H1 (cell line): ENCODE results near the gene OTUD3. TPM values are rescaled to one million over a fixed set of nuclear protein-coding genes. Genes with fewer than 3 reads are reported as not detected.

Experiments used
- CTCF ChIA-PET: fragments of 300-600 bp; sonication (Branson Sonifier 250); formaldehyde crosslinking; loops from one replicate; lab custom pipeline; 2021; ENCODE audit not compliant: partially characterized antibody; lab: Charles Lee
- POLR2A ChIA-PET: fragments of 300-600 bp; sonication (Branson Sonifier 250); formaldehyde crosslinking; loops from one replicate; lab custom pipeline; 2021; ENCODE audit warnings: inconsistent platforms; ENCODE audit not compliant: partially characterized antibody; lab: Charles Lee
- DNase-seq, 2 experiments: peaks; one replicate each; pipeline versions ENCODE4 v3.0.0 to v3.0.0-alpha.2; 2010 to 2022; ENCODE audit warnings: low spot score in 2 of 2, low read depth in 1 of 2, mixed read lengths in 1 of 2
- FAIRE-seq: peaks from 2 replicates; lab custom pipeline; 2011; peaks lifted over from hg19 to GRCh38; lab: Jason Lieb, UNC
- H2AFZ ChIP-seq: 2 replicates; pipeline ENCODE4 v1.8.1; 2012; ENCODE audit warnings: low read length, inconsistent platforms
- H2AK5ac ChIP-seq: 2 replicates; pipeline ENCODE4 v1.6.1; 2013; ENCODE audit warnings: low read depth, low read length
- H2BK120ac ChIP-seq: replicated peaks from 2 replicates; pipeline ENCODE3; 2013; ENCODE audit warnings: low read depth, low read length, inconsistent platforms
- H2BK12ac ChIP-seq: 2 replicates; pipeline ENCODE4 v1.6.1; 2013; ENCODE audit warnings: low read depth, low read length
- H2BK15ac ChIP-seq: 2 replicates; pipeline ENCODE4 v1.6.1; 2013; ENCODE audit warnings: low read length
- H2BK20ac ChIP-seq: 2 replicates; pipeline ENCODE4 v1.6.1; 2013; ENCODE audit warnings: low read length
- H2BK5ac ChIP-seq: 2 replicates; pipeline ENCODE4 v1.6.1; 2013; ENCODE audit warnings: low read depth, low read length
- H3K14ac ChIP-seq: 2 replicates; pipeline ENCODE4 v1.6.1; 2013; ENCODE audit warnings: inconsistent platforms; ENCODE audit not compliant: insufficient read length
- H3K18ac ChIP-seq: 2 replicates; pipeline ENCODE4 v1.6.1; 2013; ENCODE audit warnings: low read length; ENCODE audit errors: extremely low read depth
- H3K23ac ChIP-seq: 2 replicates; pipeline ENCODE4 v1.6.1; 2013; ENCODE audit warnings: inconsistent platforms; ENCODE audit not compliant: insufficient read length
- H3K23me2 ChIP-seq: 2 replicates; pipeline ENCODE4 v1.6.1; 2013; ENCODE audit warnings: low read depth, low read length
- H3K27ac ChIP-seq: 2 replicates; pipeline ENCODE4 v1.6.1; 2011; ENCODE audit warnings: low read depth, low read length, inconsistent platforms
- H3K27me3 ChIP-seq, 4 experiments: replicated peaks in 1 of 4; 1 replicate in 1 of 4; 2 replicates in 3 of 4; pipeline versions ENCODE4 v1.6.1 to v1.8.1; 2011 to 2013; ENCODE audit warnings: low read length in 3 of 4, mild to moderate bottlenecking in 3 of 4, inconsistent platforms in 2 of 4, mixed read lengths in 2 of 4, moderate library complexity in 1 of 4; ENCODE audit not compliant: control insufficient read depth in 3 of 4, insufficient read depth in 3 of 4; ENCODE audit errors: extremely low read depth in 1 of 4
- H3K36me3 ChIP-seq, 4 experiments: 2 replicates each; pipeline versions ENCODE4 v1.6.1 to v1.8.1; 2011 to 2013; ENCODE audit warnings: mild to moderate bottlenecking in 4 of 4, low read length in 3 of 4, moderate library complexity in 2 of 4, control low read depth in 1 of 4, inconsistent platforms in 1 of 4; ENCODE audit not compliant: insufficient read depth in 4 of 4, control insufficient read depth in 2 of 4
- H3K4ac ChIP-seq: replicated peaks from 2 replicates; pipeline ENCODE3; 2013; ENCODE audit warnings: low read length, low read depth, mixed read lengths, inconsistent platforms; ENCODE audit not compliant: insufficient read length
- H3K4me1 ChIP-seq, 4 experiments: replicated peaks in 1 of 4; 1 replicate in 1 of 4; 2 replicates in 3 of 4; pipeline versions ENCODE4 v1.6.1 to v1.8.1; 2011 to 2013; ENCODE audit warnings: low read length in 3 of 4, inconsistent platforms in 2 of 4, mixed read lengths in 1 of 4; ENCODE audit not compliant: insufficient read depth in 4 of 4, control insufficient read depth in 3 of 4
- H3K4me2 ChIP-seq, 2 experiments: 2 replicates each; pipeline versions ENCODE4 v1.6.1 to v1.8.1; 2011 to 2013; ENCODE audit warnings: low read depth in 2 of 2, low read length in 2 of 2, control low read depth in 1 of 2, inconsistent platforms in 1 of 2, mild to moderate bottlenecking in 1 of 2; ENCODE audit not compliant: insufficient read depth in 1 of 2
- H3K4me3 ChIP-seq, 4 experiments: fragments of 200-600, 300-600 bp in 1 of 4; sonication (generic), shearing (Covaris generic), sonication (Bioruptor Twin) in 1 of 4; 2 replicates each; pipeline versions ENCODE4 v1.5.1 to v1.8.1; 2011 to 2016; ENCODE audit warnings: low read length in 4 of 4, low read depth in 3 of 4, control low read depth in 2 of 4, inconsistent platforms in 2 of 4, mild to moderate bottlenecking in 2 of 4, mixed read lengths in 1 of 4, moderate library complexity in 1 of 4; ENCODE audit not compliant: insufficient read depth in 2 of 4; ENCODE audit errors: extremely low read depth in 1 of 4
- H3K56ac ChIP-seq: replicated peaks from 2 replicates; pipeline ENCODE3; 2013; ENCODE audit warnings: low read depth, mild to moderate bottlenecking, mixed read lengths, low read length, inconsistent platforms; ENCODE audit not compliant: insufficient read length
- H3K79me1 ChIP-seq: 2 replicates; pipeline ENCODE4 v1.6.1; 2013; ENCODE audit warnings: low read depth, low read length, control low read depth
- H3K79me2 ChIP-seq, 2 experiments: 2 replicates each; pipeline versions ENCODE4 v1.6.1 to v1.8.1; 2012 to 2013; ENCODE audit warnings: low read length in 2 of 2, mild to moderate bottlenecking in 2 of 2, inconsistent platforms in 1 of 2; ENCODE audit not compliant: insufficient read depth in 2 of 2, control insufficient read depth in 1 of 2
- H3K9ac ChIP-seq, 4 experiments: replicated peaks in 1 of 4; 1 replicate in 1 of 4; 2 replicates in 3 of 4; pipeline versions ENCODE4 v1.6.1 to v1.8.1; 2011 to 2013; ENCODE audit warnings: low read depth in 3 of 4, low read length in 3 of 4, control low read depth in 2 of 4, mild to moderate bottlenecking in 2 of 4, moderate library complexity in 2 of 4, inconsistent platforms in 1 of 4; ENCODE audit errors: extremely low read depth in 1 of 4
- H3K9me3 ChIP-seq, 2 experiments: 2 replicates each; pipeline versions ENCODE4 v1.6.1 to v1.8.1; 2012 to 2013; ENCODE audit warnings: mild to moderate bottlenecking in 2 of 2, moderate library complexity in 2 of 2, control low read depth in 1 of 2, inconsistent platforms in 1 of 2, low read depth in 1 of 2, low read length in 1 of 2, mixed read lengths in 1 of 2; ENCODE audit not compliant: insufficient read depth in 2 of 2
- H4K20me1 ChIP-seq, 2 experiments: replicated peaks in 1 of 2; 2 replicates each; pipeline versions ENCODE3 to v1.8.1; 2011 to 2013; ENCODE audit warnings: inconsistent platforms in 2 of 2, low read length in 2 of 2, mild to moderate bottlenecking in 1 of 2; ENCODE audit not compliant: insufficient read depth in 2 of 2, control insufficient read depth in 1 of 2
- H4K5ac ChIP-seq: 2 replicates; pipeline ENCODE4 v1.6.1; 2013; ENCODE audit warnings: low read length, low read depth, mixed read lengths, inconsistent platforms; ENCODE audit not compliant: insufficient read length
- H4K8ac ChIP-seq: 2 replicates; pipeline ENCODE4 v1.8.0; 2013; ENCODE audit warnings: mild to moderate bottlenecking, moderate library complexity, low read length, inconsistent platforms; ENCODE audit not compliant: insufficient read depth; ENCODE audit errors: extremely low read depth
- H4K91ac ChIP-seq: replicated peaks from 2 replicates; pipeline ENCODE3; 2013; ENCODE audit warnings: low read length, mixed read lengths, inconsistent platforms; ENCODE audit not compliant: insufficient read length
- EGR1 ChIP-seq: IDR thresholded peaks from 2 replicates; pipeline ENCODE4 v1.6.1; 2011; ENCODE audit warnings: low read depth, low read length, borderline replicate concordance
- EP300 ChIP-seq, 2 experiments: IDR thresholded peaks; 1 replicate in 1 of 2; 2 replicates in 1 of 2; pipeline ENCODE4 v1.6.1; 2011 to 2012; ENCODE audit warnings: low read depth in 2 of 2, low read length in 2 of 2, mild to moderate bottlenecking in 2 of 2, borderline replicate concordance in 1 of 2, inconsistent platforms in 1 of 2, moderate library complexity in 1 of 2
- SUZ12 ChIP-seq: fragments of 200-600 bp; sonication (generic); IDR thresholded peaks from 2 replicates; pipeline ENCODE4 v1.6.1; 2012; ENCODE audit warnings: mild to moderate bottlenecking, inconsistent platforms, low read length, moderate library complexity, mixed read lengths
- WGBS, 2 experiments: shearing (Covaris generic) in 1 of 2; methylation state at CpG; one replicate each; pipeline versions ENCODE4 v1.1.6 to v1.1.7; 2013 to 2015; ENCODE audit warnings: low lambda C conversion rate in 2 of 2, mixed read lengths in 2 of 2, inconsistent platforms in 1 of 2, low coverage in 1 of 2, missing lambda C conversion rate in 1 of 2; ENCODE audit not compliant: insufficient replicate concordance in 2 of 2, insufficient coverage in 1 of 2, insufficient read length in 1 of 2; ENCODE audit errors: extremely low coverage in 1 of 2, missing lambda C conversion rate in 1 of 2; 5-methylcytosine and 5-hydroxymethylcytosine counted together
- polyA plus RNA-seq, 7 experiments: library from polyadenylated mRNA; depleted of rRNA in 3 of 7; stranded (reverse) in 5 of 7; unstranded in 2 of 7; fragments of >200 nt in 5 of 7; fragments of 200-250 nt in 2 of 7; gene quantifications; 1 replicate in 5 of 7; 2 replicates in 1 of 7; 4 replicates in 1 of 7; pipeline versions ENCODE4 v1.2.1 to v1.2.3, GENCODE V29; 2011 to 2013; ENCODE audit warnings: missing spikeins in 2 of 7, mixed read lengths in 2 of 7
- total RNA-seq: library from RNA; stranded (reverse); fragmentation: NEBNext Ultra II Directional; extraction: Animal tissue kit (Norgen Biotek cat#: 25700); gene quantifications from 2 replicates; pipeline ENCODE4 v1.2.1, GENCODE V29; 2021

Gene OTUD3
- total and polyA plus RNA-seq, 2 of the 8 experiments (the other 6 are each of a cell fraction or from before 2014, with no cell fraction given), result 6.3 to 11.9 TPM

DNA sequence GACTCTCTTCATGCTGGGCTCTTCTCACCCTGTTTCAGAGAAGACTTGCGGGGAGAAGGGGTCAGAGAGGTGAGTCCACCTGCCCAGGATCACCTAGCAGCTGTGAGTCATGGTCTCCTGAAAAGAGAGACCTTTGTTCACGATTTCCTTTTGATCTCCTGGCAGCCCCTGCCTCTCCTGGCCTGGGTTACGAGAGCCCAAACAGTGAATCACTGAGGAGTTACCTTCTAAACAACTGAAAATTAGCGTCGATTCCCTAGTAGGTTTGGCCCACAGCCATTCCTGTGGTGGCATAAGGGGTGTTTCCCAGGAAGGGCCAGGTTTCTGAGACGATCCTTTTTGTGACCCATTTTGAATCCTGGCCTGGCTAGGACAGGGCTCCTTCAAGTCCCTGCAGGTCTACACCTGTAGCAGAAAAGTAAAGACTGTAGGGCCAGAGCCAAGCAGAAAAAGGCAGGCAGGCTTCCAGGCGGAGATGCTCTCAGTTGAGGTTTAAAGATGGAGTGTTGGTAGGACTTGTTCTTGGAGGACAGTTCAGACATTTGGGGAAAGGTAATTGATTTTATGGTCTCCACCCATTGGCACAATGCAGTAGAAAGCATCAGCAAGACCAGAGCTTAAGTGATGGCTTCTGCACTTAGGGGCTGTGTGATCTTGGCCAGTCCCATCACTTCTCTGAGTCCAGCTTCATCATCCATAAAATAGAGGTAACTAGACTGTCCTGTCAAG, 43.3 kb downstream of the OTUD3 start:
- Histone ChIP-seq H3K36me3 (no peaks in the 10 kb centered on the region), H2BK12ac (no peak overlapping the region), H2AK5ac (no peak overlapping the region), H3K4me3 (no peak overlapping the region), H3K79me2 (no peaks in the 10 kb centered on the region), H4K20me1 (no peaks in the 10 kb centered on the region), H2BK120ac (no peak overlapping the region), H4K5ac (no peak overlapping the region), H2BK15ac (no peak overlapping the region), H3K18ac (no peak overlapping the region), H2AFZ (no peak overlapping the region), H3K79me1 (no peaks in the 10 kb centered on the region), H4K8ac (no peak overlapping the region), H3K4me1 (peaks cover 0 to 3% (median 0%) of the 10 kb centered on the region in 4 experiments; a peak in 1 of 7 replicates), H3K4me2 (no peak overlapping the region), H2BK5ac (no peak overlapping the region), H4K91ac (no peak overlapping the region), H2BK20ac (no peak overlapping the region), H3K23me2 (no peaks in the 10 kb centered on the region; the same call in 1 of the 2 replicates), H3K27me3 (no peaks in the 10 kb centered on the region), H3K27ac (no peak overlapping the region), H3K23ac (no peak overlapping the region), H3K14ac (no peak overlapping the region), H3K9ac (no peak overlapping the region), H3K9me3 (peaks cover 2 to 6% of the 10 kb centered on the region in 2 experiments; a peak in 2 of 4 replicates), H3K4ac (no peak overlapping the region), H3K56ac (no peak overlapping the region)
- 90% methylated on average over 7 of the region's 7 CpGs; no CpG with 5 or more reads in 1 of the 2 experiments for WGBS, 2 experiments
- FAIRE-seq (no peak), DNase-seq (no peak)
- CTCF ChIA-PET, result interaction anchor here (1.1 to 2.0 kb wide), 4 partner anchors 8 to 271 kb away, joined by 3 to 4 read pairs (median 4); no protein-coding TSS in a partner anchor
- POLR2A ChIA-PET, result no interaction called here
- TF ChIP-seq EP300 (IDR thresholded peaks at IDR 0.05; ENCODE audit: borderline replicate concordance in 1 of 2, low read depth in 2 of 2, low read length in 2 of 2), result no peak
- TF ChIP-seq SUZ12, result no peak
- no peak for TF ChIP-seq EGR1
